Gastrocnemius medialis (tissue), 4 donors: ENCODE measurements around the gene BHLHA15. TPM values are rescaled to one million over a fixed set of nuclear protein-coding genes. Genes with fewer than 3 reads are reported as not detected.

Experiments
- ATAC-seq, 2 donors: fragments of 150-250 bp; one replicate each; pipeline ENCODE4 v1.9.1; 2016
- DNase-seq, 2 donors: peaks; one replicate each; pipeline ENCODE4 v3.0.0-alpha.2; 2019
- H3K27ac ChIP-seq, 4 donors: fragments of 200-600 bp; sonication (generic); 1 replicate in 1 of 4; 2 replicates in 3 of 4; pipeline ENCODE4 v1.5.1; 2016 to 2018; ENCODE audit warnings: mild to moderate bottlenecking in 2 of 4, moderate library complexity in 1 of 4
- H3K27me3 ChIP-seq, 3 donors: fragments of 200-600 bp; sonication (generic) in 2 of 3; 1 replicate in 1 of 3; 2 replicates in 2 of 3; pipeline versions ENCODE4 v1.5.1 to v1.6.0; 2016 to 2019; ENCODE audit warnings: mild to moderate bottlenecking in 1 of 3, moderate library complexity in 1 of 3
- H3K36me3 ChIP-seq, 2 donors: fragments of 200-600 bp; sonication (generic) in 1 of 2; one replicate each; pipeline ENCODE4 v1.5.1; 2017 to 2018
- H3K4me1 ChIP-seq, 2 donors: fragments of 200-600 bp; sonication (generic) in 1 of 2; one replicate each; pipeline ENCODE4 v1.5.1; 2016 to 2017; ENCODE audit warnings: mild to moderate bottlenecking in 2 of 2
- H3K4me3 ChIP-seq, 4 donors: fragments of 200-600 bp; sonication (generic) in 3 of 4; 1 replicate in 1 of 4; 2 replicates in 3 of 4; pipeline ENCODE4 v1.5.1; 2016 to 2019; ENCODE audit warnings: mild to moderate bottlenecking in 2 of 4
- H3K9me3 ChIP-seq, 3 donors: fragments of 200-600 bp; sonication (generic) in 2 of 3; 1 replicate in 1 of 3; 2 replicates in 2 of 3; pipeline ENCODE4 v1.5.1; 2016 to 2019
- POLR2A ChIP-seq, 2 donors: fragments of 450-650 bp; IDR thresholded peaks; one replicate each; pipeline ENCODE4 v1.6.1; 2017; ENCODE audit warnings: antibody characterized with exemption in 2 of 2, mild to moderate bottlenecking in 2 of 2, moderate library complexity in 2 of 2
- in situ Hi-C, 4 donors: fragments of 200-750 bp; cut with MboI; loops; one replicate each; pipeline versions ENCODE4 v1.15.0 to v1.8.0; 2017; ENCODE audit warnings: low sequenced_read_pairs in 4 of 4
- intact Hi-C: fragments of 100-400 bp; cut with DNase I; formaldehyde crosslinking; loops from one replicate; pipeline ENCODE4 v1.15.1; 2023; ENCODE audit warnings: low total_unique reads
- total RNA-seq, 4 donors: library from RNA; depleted of rRNA; stranded (reverse); fragments of >200 nt; gene quantifications; one replicate each; pipeline versions ENCODE4 v1.1.0 to v1.2.3, GENCODE V29; 2016
- TF ChIP-seq, protein P1 (sequence below), 5 experiments: fragments of 450-650 bp in 3 of 5; fragments of 200-600 bp in 2 of 5; sonication (generic) in 2 of 5; IDR thresholded peaks in 4 of 5; conservative IDR thresholded peaks in 1 of 5; 1 replicate in 4 of 5; 2 replicates in 1 of 5; pipeline ENCODE4 v1.5.1; 2016 to 2019; ENCODE audit warnings: antibody characterized with exemption in 5 of 5, mild to moderate bottlenecking in 3 of 5, moderate library complexity in 3 of 5

Gene BHLHA15
- total RNA-seq, 4 donors from 2014 or later: 1.6 to 2.1 (median 1.8) TPM; not detected in 1

DNA sequence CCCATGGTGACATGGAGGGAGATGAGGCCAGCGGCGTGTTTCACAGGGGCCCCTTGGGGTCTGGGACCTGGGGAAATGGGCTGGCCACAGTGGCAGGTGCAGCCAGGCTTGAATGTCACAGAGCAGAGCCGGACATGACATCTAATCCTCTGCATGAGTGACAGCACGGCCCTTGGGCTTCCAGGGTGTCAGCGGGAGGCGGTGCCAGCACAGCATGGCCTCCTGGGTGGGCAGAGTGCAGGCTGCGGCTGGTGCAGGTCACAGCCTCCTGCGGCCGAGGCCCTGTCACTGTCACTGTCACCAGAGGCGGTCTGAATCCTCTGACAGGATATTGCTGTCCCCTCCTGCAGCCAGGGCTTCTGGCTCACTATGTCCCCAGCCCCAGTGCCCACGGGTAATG lies 18.2 kb downstream of the BHLHA15 start:
- TF ChIP-seq POLR2A (IDR thresholded peaks at IDR 0.05): no peak
- TF ChIP-seq, protein P1, sequence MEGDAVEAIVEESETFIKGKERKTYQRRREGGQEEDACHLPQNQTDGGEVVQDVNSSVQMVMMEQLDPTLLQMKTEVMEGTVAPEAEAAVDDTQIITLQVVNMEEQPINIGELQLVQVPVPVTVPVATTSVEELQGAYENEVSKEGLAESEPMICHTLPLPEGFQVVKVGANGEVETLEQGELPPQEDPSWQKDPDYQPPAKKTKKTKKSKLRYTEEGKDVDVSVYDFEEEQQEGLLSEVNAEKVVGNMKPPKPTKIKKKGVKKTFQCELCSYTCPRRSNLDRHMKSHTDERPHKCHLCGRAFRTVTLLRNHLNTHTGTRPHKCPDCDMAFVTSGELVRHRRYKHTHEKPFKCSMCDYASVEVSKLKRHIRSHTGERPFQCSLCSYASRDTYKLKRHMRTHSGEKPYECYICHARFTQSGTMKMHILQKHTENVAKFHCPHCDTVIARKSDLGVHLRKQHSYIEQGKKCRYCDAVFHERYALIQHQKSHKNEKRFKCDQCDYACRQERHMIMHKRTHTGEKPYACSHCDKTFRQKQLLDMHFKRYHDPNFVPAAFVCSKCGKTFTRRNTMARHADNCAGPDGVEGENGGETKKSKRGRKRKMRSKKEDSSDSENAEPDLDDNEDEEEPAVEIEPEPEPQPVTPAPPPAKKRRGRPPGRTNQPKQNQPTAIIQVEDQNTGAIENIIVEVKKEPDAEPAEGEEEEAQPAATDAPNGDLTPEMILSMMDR (IDR thresholded peaks at IDR 0.05 in 4 of 5, conservative IDR thresholded peaks at IDR 0.05 in 1 of 5): no peak
- in situ Hi-C loops (loop anchor here in 1 of 4 donors (25.0 kb wide), 1 partner anchor 117 kb away; the partner anchor contains the start of gene LMTK2), intact Hi-C loops (no loop called here)
- H3K4me3 ChIP-seq: no peak overlapping the region
- H3K27me3 ChIP-seq: no peaks in the 10 kb centered on the region
- ATAC-seq: peak; percentile 82 to 87
- H3K9me3 ChIP-seq: no peaks in the 10 kb centered on the region
- H3K27ac ChIP-seq: peak overlapping the region; percentile 14 to 61 (median 40)
- DNase-seq: peak in 1 of 2 donors; percentile 68
- peaks cover 0 to 47% of the 10 kb centered on the region in 2 donors for H3K36me3 ChIP-seq
- H3K4me1 ChIP-seq: peaks cover 0 to 4% of the 10 kb centered on the region in 2 donors

DNA sequence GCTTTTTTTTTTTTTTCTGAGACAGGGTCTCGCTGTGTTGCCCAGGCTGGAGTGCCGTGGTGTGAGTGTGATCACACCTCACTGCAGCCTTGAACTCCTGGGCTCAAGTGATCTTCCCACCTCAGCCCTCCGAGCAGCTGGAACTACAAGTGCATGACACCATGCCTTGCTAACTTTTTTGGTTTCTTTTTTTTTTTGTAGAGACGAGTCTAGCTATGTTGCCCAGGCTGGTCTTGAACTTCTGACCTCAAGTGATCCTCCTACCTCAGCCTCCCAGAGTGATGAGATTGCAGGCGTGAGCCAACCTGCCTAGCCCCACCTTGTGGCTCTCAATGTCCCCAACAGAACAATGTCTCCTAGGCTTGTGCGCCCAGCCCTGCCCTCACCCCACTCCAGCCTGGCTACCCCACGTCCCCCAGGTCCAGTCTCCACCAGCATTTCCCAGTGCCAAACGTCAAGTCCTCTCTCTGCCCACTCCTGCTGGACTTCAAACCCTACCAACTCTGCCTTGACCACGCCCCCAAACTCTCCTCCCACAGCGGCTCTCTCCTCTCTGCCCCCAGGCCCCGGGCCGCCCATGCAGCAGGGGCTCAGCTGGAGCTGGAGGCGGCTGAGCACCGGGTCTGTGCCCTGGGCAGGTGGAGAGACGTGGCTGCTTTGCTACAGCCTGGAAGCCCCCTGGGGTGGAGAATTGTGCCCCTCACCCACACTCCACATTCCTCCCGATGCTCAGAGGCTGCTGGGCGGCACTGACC lies 18.9 kb downstream of the BHLHA15 start:
- Histone ChIP-seq H3K4me1 (peaks cover 0 to 4% of the 10 kb centered on the region in 2 donors), H3K27me3 (no peaks in the 10 kb centered on the region), H3K4me3 (no peak overlapping the region), H3K36me3 (peaks cover 0 to 41% of the 10 kb centered on the region in 2 donors), H3K27ac (peak overlapping the region in 1 of 4 donors; percentile 61), H3K9me3 (no peaks in the 10 kb centered on the region)
- DNase-seq (no peak), ATAC-seq (no peak)
- TF ChIP-seq, protein P1 (IDR thresholded peaks at IDR 0.05 in 4 of 5, conservative IDR thresholded peaks at IDR 0.05 in 1 of 5): no peak
- TF ChIP-seq POLR2A (IDR thresholded peaks at IDR 0.05): no peak
- in situ Hi-C loops: loop anchor here in 1 of 4 donors (25.0 kb wide), 1 partner anchor 118 kb away; the partner anchor contains the start of gene LMTK2
- intact Hi-C loops: no loop called here

DNA sequence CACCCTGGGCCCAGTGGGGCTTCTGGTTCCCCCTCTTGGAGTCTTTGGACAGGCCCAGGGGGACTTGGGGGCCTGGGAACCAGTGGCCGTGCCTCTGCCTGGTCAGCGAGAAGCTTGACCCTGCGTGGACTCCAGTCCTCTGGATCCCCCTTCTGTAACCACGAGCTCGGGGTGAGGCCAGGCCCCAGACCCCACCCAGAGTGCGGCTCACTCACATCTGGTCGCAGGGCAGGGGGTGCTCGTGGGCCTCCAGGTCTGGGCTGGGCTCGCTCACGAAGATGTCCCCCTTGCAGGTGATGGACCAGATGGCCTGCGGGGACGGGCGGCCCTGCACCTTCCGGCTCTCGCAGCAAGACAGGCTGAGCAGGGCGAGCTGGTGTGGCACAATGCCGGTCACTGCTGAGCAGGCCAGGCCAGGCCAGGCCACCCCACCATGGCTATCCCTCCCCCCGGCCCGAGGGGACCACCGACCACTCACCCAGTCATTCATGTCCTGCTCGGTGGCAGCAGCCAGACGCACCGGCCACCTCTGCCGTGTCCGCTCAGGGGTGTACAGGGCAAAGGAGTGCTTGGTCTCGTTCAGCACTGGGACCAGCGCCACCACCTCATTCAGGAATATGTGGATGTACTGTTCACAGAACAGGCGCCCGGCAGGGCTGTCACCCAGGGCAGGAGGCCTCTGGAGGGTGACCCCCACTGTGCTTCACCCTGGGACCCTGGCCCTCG lies 19.7 kb downstream of the BHLHA15 start:
- no peak for ATAC-seq
- Histone ChIP-seq H3K27ac (no peak overlapping the region), H3K4me3 (no peak overlapping the region), H3K4me1 (peaks cover 0 to 4% of the 10 kb centered on the region in 2 donors), H3K27me3 (no peaks in the 10 kb centered on the region), H3K9me3 (no peaks in the 10 kb centered on the region), H3K36me3 (peaks cover 0 to 34% of the 10 kb centered on the region in 2 donors)
- intact Hi-C loops: no loop called here
- TF ChIP-seq, protein P1 (IDR thresholded peaks at IDR 0.05 in 4 of 5, conservative IDR thresholded peaks at IDR 0.05 in 1 of 5): no peak
- no peak for TF ChIP-seq POLR2A (IDR thresholded peaks at IDR 0.05)
- in situ Hi-C loops: loop anchor here in 1 of 4 donors (25.0 kb wide), 1 partner anchor 119 kb away; the partner anchor contains the start of gene LMTK2
- DNase-seq: no peak

DNA sequence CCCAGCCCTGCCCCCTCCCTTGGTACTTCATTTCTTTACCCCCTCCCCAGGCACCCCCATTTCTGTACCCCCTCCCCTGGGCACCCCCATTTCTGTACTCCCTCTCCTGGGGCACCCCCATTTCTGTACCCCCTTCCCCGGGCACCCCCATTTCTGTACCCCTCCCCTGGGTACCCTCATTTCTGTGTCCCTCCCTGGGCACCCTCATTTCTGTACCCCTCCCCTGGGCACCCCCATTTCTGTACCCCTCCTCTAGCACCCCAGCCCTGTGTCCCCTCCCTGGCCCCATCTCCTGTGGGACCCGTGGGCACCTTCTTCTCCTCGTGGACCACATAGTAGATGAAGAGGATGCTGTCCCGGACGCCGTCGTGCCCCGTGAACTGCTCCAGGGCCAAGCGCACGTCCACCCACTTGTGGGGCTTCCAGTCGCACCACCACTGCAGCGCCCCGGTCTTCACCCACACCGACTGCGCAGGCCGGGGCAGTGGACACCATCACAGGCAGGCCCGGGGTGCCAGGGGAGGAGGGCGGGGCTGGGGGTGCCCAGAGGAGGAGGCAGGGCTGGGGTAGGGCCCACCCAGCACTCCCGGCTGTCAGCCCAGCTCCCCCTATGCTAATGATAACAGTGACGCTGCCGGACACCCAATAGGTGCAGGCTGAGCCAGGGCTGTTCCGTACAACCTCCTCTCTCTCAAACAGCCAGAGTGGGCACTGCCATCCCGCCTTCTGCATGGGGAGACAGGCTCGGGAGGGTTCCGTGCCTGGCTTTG lies 20.4 kb downstream of the BHLHA15 start:
- ATAC-seq: no peak
- no peak overlapping the region for H3K4me3 ChIP-seq
- DNase-seq: no peak
- no peaks in the 10 kb centered on the region for H3K9me3 ChIP-seq
- no peak for TF ChIP-seq POLR2A (IDR thresholded peaks at IDR 0.05)
- TF ChIP-seq, protein P1 (IDR thresholded peaks at IDR 0.05 in 4 of 5, conservative IDR thresholded peaks at IDR 0.05 in 1 of 5): no peak
- intact Hi-C loops (no loop called here), in situ Hi-C loops (loop anchor here in 1 of 4 donors (25.0 kb wide), 1 partner anchor 119 kb away; the partner anchor contains the start of gene LMTK2)
- peaks cover 0 to 28% of the 10 kb centered on the region in 2 donors for H3K36me3 ChIP-seq
- no peak overlapping the region for H3K27ac ChIP-seq
- no peaks in the 10 kb centered on the region for H3K27me3 ChIP-seq
- H3K4me1 ChIP-seq: peaks cover 0 to 4% of the 10 kb centered on the region in 2 donors
